H1 (cell line): Measurements from ENCODE around the gene NPR1. TPM values are rescaled to one million over a fixed set of nuclear protein-coding genes. Genes with fewer than 3 reads are reported as not detected.
A peak's percentile ranks its signal among the peaks of the same experiment; 100 is the strongest.
"Not testable (repeated sequence)": the region's sequence is repeated elsewhere in the genome, so short reads cannot be mapped to it uniquely, and the experiment has no call there.

ENCODE experiments used
- CTCF ChIA-PET: fragments of 300-600 bp; sonication (Branson Sonifier 250); formaldehyde crosslinking; loops from one replicate; lab custom pipeline; 2021; ENCODE audit not compliant: partially characterized antibody; lab: Charles Lee
- POLR2A ChIA-PET: fragments of 300-600 bp; sonication (Branson Sonifier 250); formaldehyde crosslinking; loops from one replicate; lab custom pipeline; 2021; ENCODE audit warnings: inconsistent platforms; ENCODE audit not compliant: partially characterized antibody; lab: Charles Lee
- DNase-seq, 2 experiments: peaks; one replicate each; pipeline versions ENCODE4 v3.0.0 to v3.0.0-alpha.2; 2010 to 2022; ENCODE audit warnings: low spot score in 2 of 2, low read depth in 1 of 2, mixed read lengths in 1 of 2
- FAIRE-seq: peaks from 2 replicates; lab custom pipeline; 2011; peaks lifted over from hg19 to GRCh38; lab: Jason Lieb, UNC
- H2AFZ ChIP-seq: 2 replicates; pipeline ENCODE4 v1.8.1; 2012; ENCODE audit warnings: low read length, inconsistent platforms
- H2AK5ac ChIP-seq: 2 replicates; pipeline ENCODE4 v1.6.1; 2013; ENCODE audit warnings: low read depth, low read length
- H2BK120ac ChIP-seq: replicated peaks from 2 replicates; pipeline ENCODE3; 2013; ENCODE audit warnings: low read depth, low read length, inconsistent platforms
- H2BK12ac ChIP-seq: 2 replicates; pipeline ENCODE4 v1.6.1; 2013; ENCODE audit warnings: low read depth, low read length
- H2BK15ac ChIP-seq: 2 replicates; pipeline ENCODE4 v1.6.1; 2013; ENCODE audit warnings: low read length
- H2BK20ac ChIP-seq: 2 replicates; pipeline ENCODE4 v1.6.1; 2013; ENCODE audit warnings: low read length
- H2BK5ac ChIP-seq: 2 replicates; pipeline ENCODE4 v1.6.1; 2013; ENCODE audit warnings: low read depth, low read length
- H3K14ac ChIP-seq: 2 replicates; pipeline ENCODE4 v1.6.1; 2013; ENCODE audit warnings: inconsistent platforms; ENCODE audit not compliant: insufficient read length
- H3K18ac ChIP-seq: 2 replicates; pipeline ENCODE4 v1.6.1; 2013; ENCODE audit warnings: low read length; ENCODE audit errors: extremely low read depth
- H3K23ac ChIP-seq: 2 replicates; pipeline ENCODE4 v1.6.1; 2013; ENCODE audit warnings: inconsistent platforms; ENCODE audit not compliant: insufficient read length
- H3K23me2 ChIP-seq: 2 replicates; pipeline ENCODE4 v1.6.1; 2013; ENCODE audit warnings: low read depth, low read length
- H3K27ac ChIP-seq: 2 replicates; pipeline ENCODE4 v1.6.1; 2011; ENCODE audit warnings: low read depth, low read length, inconsistent platforms
- H3K27me3 ChIP-seq, 4 experiments: replicated peaks in 1 of 4; 1 replicate in 1 of 4; 2 replicates in 3 of 4; pipeline versions ENCODE4 v1.6.1 to v1.8.1; 2011 to 2013; ENCODE audit warnings: low read length in 3 of 4, mild to moderate bottlenecking in 3 of 4, inconsistent platforms in 2 of 4, mixed read lengths in 2 of 4, moderate library complexity in 1 of 4; ENCODE audit not compliant: control insufficient read depth in 3 of 4, insufficient read depth in 3 of 4; ENCODE audit errors: extremely low read depth in 1 of 4
- H3K36me3 ChIP-seq, 4 experiments: 2 replicates each; pipeline versions ENCODE4 v1.6.1 to v1.8.1; 2011 to 2013; ENCODE audit warnings: mild to moderate bottlenecking in 4 of 4, low read length in 3 of 4, moderate library complexity in 2 of 4, control low read depth in 1 of 4, inconsistent platforms in 1 of 4; ENCODE audit not compliant: insufficient read depth in 4 of 4, control insufficient read depth in 2 of 4
- H3K4ac ChIP-seq: replicated peaks from 2 replicates; pipeline ENCODE3; 2013; ENCODE audit warnings: low read length, low read depth, mixed read lengths, inconsistent platforms; ENCODE audit not compliant: insufficient read length
- H3K4me1 ChIP-seq, 4 experiments: replicated peaks in 1 of 4; 1 replicate in 1 of 4; 2 replicates in 3 of 4; pipeline versions ENCODE4 v1.6.1 to v1.8.1; 2011 to 2013; ENCODE audit warnings: low read length in 3 of 4, inconsistent platforms in 2 of 4, mixed read lengths in 1 of 4; ENCODE audit not compliant: insufficient read depth in 4 of 4, control insufficient read depth in 3 of 4
- H3K4me2 ChIP-seq, 2 experiments: 2 replicates each; pipeline versions ENCODE4 v1.6.1 to v1.8.1; 2011 to 2013; ENCODE audit warnings: low read depth in 2 of 2, low read length in 2 of 2, control low read depth in 1 of 2, inconsistent platforms in 1 of 2, mild to moderate bottlenecking in 1 of 2; ENCODE audit not compliant: insufficient read depth in 1 of 2
- H3K4me3 ChIP-seq, 4 experiments: fragments of 200-600, 300-600 bp in 1 of 4; sonication (generic), shearing (Covaris generic), sonication (Bioruptor Twin) in 1 of 4; 2 replicates each; pipeline versions ENCODE4 v1.5.1 to v1.8.1; 2011 to 2016; ENCODE audit warnings: low read length in 4 of 4, low read depth in 3 of 4, control low read depth in 2 of 4, inconsistent platforms in 2 of 4, mild to moderate bottlenecking in 2 of 4, mixed read lengths in 1 of 4, moderate library complexity in 1 of 4; ENCODE audit not compliant: insufficient read depth in 2 of 4; ENCODE audit errors: extremely low read depth in 1 of 4
- H3K56ac ChIP-seq: replicated peaks from 2 replicates; pipeline ENCODE3; 2013; ENCODE audit warnings: low read depth, mild to moderate bottlenecking, mixed read lengths, low read length, inconsistent platforms; ENCODE audit not compliant: insufficient read length
- H3K79me1 ChIP-seq: 2 replicates; pipeline ENCODE4 v1.6.1; 2013; ENCODE audit warnings: low read depth, low read length, control low read depth
- H3K79me2 ChIP-seq, 2 experiments: 2 replicates each; pipeline versions ENCODE4 v1.6.1 to v1.8.1; 2012 to 2013; ENCODE audit warnings: low read length in 2 of 2, mild to moderate bottlenecking in 2 of 2, inconsistent platforms in 1 of 2; ENCODE audit not compliant: insufficient read depth in 2 of 2, control insufficient read depth in 1 of 2
- H3K9ac ChIP-seq, 4 experiments: replicated peaks in 1 of 4; 1 replicate in 1 of 4; 2 replicates in 3 of 4; pipeline versions ENCODE4 v1.6.1 to v1.8.1; 2011 to 2013; ENCODE audit warnings: low read depth in 3 of 4, low read length in 3 of 4, control low read depth in 2 of 4, mild to moderate bottlenecking in 2 of 4, moderate library complexity in 2 of 4, inconsistent platforms in 1 of 4; ENCODE audit errors: extremely low read depth in 1 of 4
- H3K9me3 ChIP-seq, 2 experiments: 2 replicates each; pipeline versions ENCODE4 v1.6.1 to v1.8.1; 2012 to 2013; ENCODE audit warnings: mild to moderate bottlenecking in 2 of 2, moderate library complexity in 2 of 2, control low read depth in 1 of 2, inconsistent platforms in 1 of 2, low read depth in 1 of 2, low read length in 1 of 2, mixed read lengths in 1 of 2; ENCODE audit not compliant: insufficient read depth in 2 of 2
- H4K20me1 ChIP-seq, 2 experiments: replicated peaks in 1 of 2; 2 replicates each; pipeline versions ENCODE3 to v1.8.1; 2011 to 2013; ENCODE audit warnings: inconsistent platforms in 2 of 2, low read length in 2 of 2, mild to moderate bottlenecking in 1 of 2; ENCODE audit not compliant: insufficient read depth in 2 of 2, control insufficient read depth in 1 of 2
- H4K5ac ChIP-seq: 2 replicates; pipeline ENCODE4 v1.6.1; 2013; ENCODE audit warnings: low read length, low read depth, mixed read lengths, inconsistent platforms; ENCODE audit not compliant: insufficient read length
- H4K8ac ChIP-seq: 2 replicates; pipeline ENCODE4 v1.8.0; 2013; ENCODE audit warnings: mild to moderate bottlenecking, moderate library complexity, low read length, inconsistent platforms; ENCODE audit not compliant: insufficient read depth; ENCODE audit errors: extremely low read depth
- H4K91ac ChIP-seq: replicated peaks from 2 replicates; pipeline ENCODE3; 2013; ENCODE audit warnings: low read length, mixed read lengths, inconsistent platforms; ENCODE audit not compliant: insufficient read length
- RBBP5 ChIP-seq: IDR thresholded peaks from 2 replicates; pipeline ENCODE4 v1.7.1; 2012; ENCODE audit warnings: low read depth, mild to moderate bottlenecking, inconsistent platforms, low read length, moderate library complexity, borderline replicate concordance
- WGBS, 2 experiments: shearing (Covaris generic) in 1 of 2; methylation state at CpG; one replicate each; pipeline versions ENCODE4 v1.1.6 to v1.1.7; 2013 to 2015; ENCODE audit warnings: low lambda C conversion rate in 2 of 2, mixed read lengths in 2 of 2, inconsistent platforms in 1 of 2, low coverage in 1 of 2, missing lambda C conversion rate in 1 of 2; ENCODE audit not compliant: insufficient replicate concordance in 2 of 2, insufficient coverage in 1 of 2, insufficient read length in 1 of 2; ENCODE audit errors: extremely low coverage in 1 of 2, missing lambda C conversion rate in 1 of 2; 5-methylcytosine and 5-hydroxymethylcytosine counted together
- polyA plus RNA-seq, 7 experiments: library from polyadenylated mRNA; depleted of rRNA in 3 of 7; stranded (reverse) in 5 of 7; unstranded in 2 of 7; fragments of >200 nt in 5 of 7; fragments of 200-250 nt in 2 of 7; gene quantifications; 1 replicate in 5 of 7; 2 replicates in 1 of 7; 4 replicates in 1 of 7; pipeline versions ENCODE4 v1.2.1 to v1.2.3, GENCODE V29; 2011 to 2013; ENCODE audit warnings: missing spikeins in 2 of 7, mixed read lengths in 2 of 7
- total RNA-seq: library from RNA; stranded (reverse); fragmentation: NEBNext Ultra II Directional; extraction: Animal tissue kit (Norgen Biotek cat#: 25700); gene quantifications from 2 replicates; pipeline ENCODE4 v1.2.1, GENCODE V29; 2021

NPR1 gene
- total and polyA plus RNA-seq, 2 of the 8 experiments (the other 6 are each of a cell fraction or from before 2014, with no cell fraction given), result 11.7 to 13.2 TPM

GRCh38 chr1:153671628-153672353, 6.7 kb upstream of the NPR1 start:
- Histone ChIP-seq H4K8ac (peak overlapping the region; percentile 38; the same call in 1 of the 2 replicates), H2AFZ (peak overlapping the region; percentile 63), H3K9ac (peak overlapping the region in 3 of 4 experiments; percentile 20 to 81 (median 66); a peak in 6 of 7 replicates), H2BK5ac (peak overlapping the region; percentile 86), H3K79me2 (peaks cover 11 to 32% of the 10 kb centered on the region in 2 experiments), H3K36me3 (peaks cover 22 to 30% (median 29%) of the 10 kb centered on the region in 4 experiments), H3K4me2 (peak overlapping the region; percentile 58 to 84; a peak in 3 of 4 replicates), H3K27ac (peak overlapping the region; percentile 60), H3K56ac (peak overlapping the region; percentile 67), H3K4me3 (peak overlapping the region; percentile 54 to 84 (median 75))
- H2BK12ac ChIP-seq, H2BK20ac ChIP-seq, H4K20me1 ChIP-seq, H3K14ac ChIP-seq, H2BK120ac ChIP-seq, H2BK15ac ChIP-seq, H3K23me2 ChIP-seq, H4K91ac ChIP-seq, FAIRE-seq, H3K18ac ChIP-seq, H2AK5ac ChIP-seq, H3K79me1 ChIP-seq, H3K23ac ChIP-seq, H3K27me3 ChIP-seq, H3K9me3 ChIP-seq, H3K4me1 ChIP-seq, H3K4ac ChIP-seq, H4K5ac ChIP-seq: not testable (repeated sequence)
- TF ChIP-seq RBBP5, result 0 out of 2 replicates have a peak, but pooled peaks have one; percentile 83
- peak in 1 of 2 experiments; percentile 61 for DNase-seq
- WGBS, 2 experiments, result 15% methylated on average over 28 of the region's 28 CpGs; no CpG with 5 or more reads in 1 of the 2 experiments
- CTCF ChIA-PET, result interaction anchor here (0.6 to 11.7 kb wide), 15 partner anchors 26 to 145 kb away, joined by 3 to 172 read pairs (median 5); partner anchors contain the start of gene S100A13
- POLR2A ChIA-PET, result interaction anchor here (0.6 to 19.8 kb wide), 15 partner anchors 11 to 1757 kb away, joined by 3 to 343 read pairs (median 5); partner anchors contain the start of genes CHTOP, CREB3L4, INTS3 and RPS27
